ENCODE measurements around the gene CCL26. TPM values are rescaled to one million over a fixed set of nuclear protein-coding genes. Genes with fewer than 3 reads are reported as not detected.
"Not testable (repeated sequence)": the region's sequence is repeated elsewhere in the genome, so short reads cannot be mapped to it uniquely, and the experiment has no call there.

Gene CCL26
- total RNA-seq, 1 donor from 2014 or later: 0.89 TPM

DNA sequence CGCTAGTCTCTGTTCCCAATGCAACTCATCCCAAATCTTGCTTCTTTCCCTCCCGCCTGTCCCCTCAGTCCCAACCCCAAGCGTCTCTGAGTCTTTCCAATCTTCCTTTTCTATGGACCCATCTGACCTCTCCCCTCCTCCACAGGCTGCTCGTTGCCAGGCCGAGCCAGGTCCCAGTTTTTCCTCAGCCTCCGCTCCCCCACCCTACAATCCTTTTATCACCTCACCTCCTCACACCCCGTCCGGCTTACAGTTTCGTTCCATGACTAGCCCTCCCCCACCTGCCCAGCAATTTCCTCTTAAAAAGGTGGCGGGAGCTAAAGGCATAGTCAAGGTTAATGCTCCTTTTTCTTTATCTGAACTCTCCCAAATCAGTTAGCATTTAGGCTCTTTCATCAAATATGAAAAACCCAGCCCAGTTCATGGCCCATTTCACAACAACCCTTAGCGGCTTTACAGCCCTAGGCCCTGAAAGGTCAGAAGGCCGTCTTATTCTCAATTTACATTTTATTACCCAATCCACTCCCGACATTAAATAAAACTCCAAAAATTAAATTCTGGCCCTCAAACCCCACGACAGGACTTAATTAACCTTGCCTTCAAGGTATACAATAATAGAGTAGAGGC lies 8.7 kb upstream of the CCL26 start:
- H3K36me3 Mint-ChIP-seq (ENCODE audit: low read depth); H3K27ac Mint-ChIP-seq; H3K9me3 Mint-ChIP-seq; DNase-seq (ENCODE audit: low spot score); intact Hi-C loops (cut with micrococcal nuclease); H3K4me3 Mint-ChIP-seq (ENCODE audit: low read depth): not testable (repeated sequence)
- Mint-ChIP-seq H3K27me3 (ENCODE audit: low read depth) (peaks cover 21% of the 10 kb centered on the region), H3K4me1 (ENCODE audit: low read depth) (peaks cover 25% of the 10 kb centered on the region)

GRCh38 chr7:75779516-75779915 lies 7.5 kb upstream of the CCL26 start:
- DNase-seq (ENCODE audit: low spot score); H3K36me3 Mint-ChIP-seq (ENCODE audit: low read depth); H3K9me3 Mint-ChIP-seq; intact Hi-C loops (cut with micrococcal nuclease); H3K4me3 Mint-ChIP-seq (ENCODE audit: low read depth): not testable (repeated sequence)
- peak overlapping the region; percentile 17 for H3K27ac Mint-ChIP-seq
- H3K27me3 Mint-ChIP-seq (ENCODE audit: low read depth): peaks cover 21% of the 10 kb centered on the region
- peaks cover 28% of the 10 kb centered on the region for H3K4me1 Mint-ChIP-seq (ENCODE audit: low read depth)

DNA sequence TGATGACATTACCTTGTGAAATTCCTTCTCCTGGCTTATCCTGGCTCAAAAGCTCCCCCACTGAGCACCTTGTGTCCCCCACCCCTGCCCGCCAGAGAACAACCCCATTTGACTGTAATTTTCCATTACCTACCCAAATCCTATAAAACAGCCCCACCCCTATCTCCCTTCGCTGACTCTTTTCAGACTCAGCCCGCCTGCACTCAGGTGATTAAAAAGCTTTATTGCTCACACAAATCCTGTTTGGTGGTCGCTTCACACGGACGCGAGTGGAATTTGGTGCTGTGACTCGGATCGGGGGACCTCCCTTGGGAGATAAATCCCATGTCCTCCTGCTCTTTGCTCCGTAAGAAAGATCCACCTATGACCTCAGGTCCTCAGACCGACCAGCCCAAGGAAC lies 7.0 kb upstream of the CCL26 start:
- Mint-ChIP-seq H3K27me3 (ENCODE audit: low read depth) (peaks cover 21% of the 10 kb centered on the region), H3K4me1 (ENCODE audit: low read depth) (peaks cover 28% of the 10 kb centered on the region)
- intact Hi-C loops (cut with micrococcal nuclease); H3K36me3 Mint-ChIP-seq (ENCODE audit: low read depth); H3K9me3 Mint-ChIP-seq; H3K27ac Mint-ChIP-seq; H3K4me3 Mint-ChIP-seq (ENCODE audit: low read depth); DNase-seq (ENCODE audit: low spot score): not testable (repeated sequence)

DNA sequence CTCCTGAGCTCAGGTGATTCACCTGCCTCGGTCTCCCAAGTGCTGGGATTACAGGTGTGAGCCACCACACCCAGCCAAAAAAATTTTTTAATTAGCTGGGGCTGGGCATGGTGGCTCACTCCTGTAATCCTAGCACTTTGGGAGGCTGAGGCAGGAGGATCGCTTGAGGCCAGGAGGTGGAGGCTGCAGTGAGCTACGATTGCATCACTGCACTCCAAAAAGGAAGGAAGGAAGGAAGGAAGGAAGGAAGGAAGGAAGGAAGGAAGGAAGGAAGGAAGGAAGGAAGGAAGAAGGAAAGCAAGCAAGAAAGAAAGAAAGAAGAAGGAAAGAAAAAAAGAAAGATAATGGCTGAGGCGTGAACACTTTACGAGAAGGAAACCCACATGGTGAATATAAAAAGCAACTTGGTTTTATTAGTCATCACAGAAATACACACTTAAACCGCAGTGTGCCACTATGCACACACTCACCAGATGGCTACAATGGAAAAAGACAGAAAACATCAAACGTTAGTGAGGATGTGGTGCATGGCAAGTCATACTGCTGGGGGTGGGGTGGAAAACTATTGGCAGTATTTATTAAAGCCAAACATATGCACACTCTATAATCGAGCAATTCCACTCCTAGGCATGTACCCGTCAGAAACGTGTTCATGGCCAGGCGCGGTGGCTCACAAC lies 4.4 kb upstream of the CCL26 start:
- peak; percentile 50 for DNase-seq (ENCODE audit: low spot score)
- H3K9me3 Mint-ChIP-seq: no peaks in the 10 kb centered on the region
- no peaks in the 10 kb centered on the region for H3K36me3 Mint-ChIP-seq (ENCODE audit: low read depth)
- peaks cover 7% of the 10 kb centered on the region for H3K27me3 Mint-ChIP-seq (ENCODE audit: low read depth)
- peaks cover 36% of the 10 kb centered on the region for H3K4me1 Mint-ChIP-seq (ENCODE audit: low read depth)
- intact Hi-C loops (cut with micrococcal nuclease): loop anchor here (1.0 to 2.0 kb wide), 3 partner anchors 66 to 233 kb away; partner anchors contain the start of gene RHBDD2
- H3K27ac Mint-ChIP-seq: peak overlapping the region; percentile 78
- H3K4me3 Mint-ChIP-seq (ENCODE audit: low read depth): no peak overlapping the region

DNA sequence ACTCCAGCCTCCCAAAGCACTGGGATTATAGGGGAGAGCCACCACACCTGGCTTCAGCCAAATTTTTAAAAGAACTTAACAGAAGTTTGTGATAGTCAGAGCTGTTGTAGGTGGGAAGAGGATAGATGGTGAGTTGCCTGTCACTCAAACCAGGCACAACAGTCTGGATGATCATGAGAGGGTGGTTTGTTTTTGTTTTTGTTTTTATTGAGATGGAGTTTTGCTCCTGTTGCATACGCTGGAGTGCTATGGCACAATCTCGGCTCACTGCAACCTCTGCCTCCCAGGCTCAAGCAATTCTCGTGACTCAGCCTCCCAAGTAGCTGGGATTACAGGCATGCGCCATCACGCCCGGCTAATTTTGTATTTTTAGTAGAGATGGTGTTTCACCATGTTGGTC lies 1.9 kb upstream of the CCL26 start:
- intact Hi-C loops (cut with micrococcal nuclease); H3K36me3 Mint-ChIP-seq (ENCODE audit: low read depth); H3K4me3 Mint-ChIP-seq (ENCODE audit: low read depth); H3K9me3 Mint-ChIP-seq; DNase-seq (ENCODE audit: low spot score); H3K27me3 Mint-ChIP-seq (ENCODE audit: low read depth); H3K27ac Mint-ChIP-seq: not testable (repeated sequence)
- peaks cover 23% of the 10 kb centered on the region for H3K4me1 Mint-ChIP-seq (ENCODE audit: low read depth)

GRCh38 chr7:75771224-75771623 lies 787 bp downstream of the CCL26 start:
- intact Hi-C loops (cut with micrococcal nuclease): no loop called here
- Mint-ChIP-seq H3K27ac (no peak overlapping the region), H3K27me3 (ENCODE audit: low read depth) (no peaks in the 10 kb centered on the region), H3K9me3 (no peaks in the 10 kb centered on the region), H3K36me3 (ENCODE audit: low read depth) (no peaks in the 10 kb centered on the region), H3K4me3 (ENCODE audit: low read depth) (no peak overlapping the region), H3K4me1 (ENCODE audit: low read depth) (peaks cover 11% of the 10 kb centered on the region)
- DNase-seq (ENCODE audit: low spot score): no peak

- Mint-ChIP-seq H3K4me3 (ENCODE audit: low read depth) (no peak overlapping the region), H3K36me3 (ENCODE audit: low read depth) (no peaks in the 10 kb centered on the region), H3K4me1 (ENCODE audit: low read depth) (peaks cover 3% of the 10 kb centered on the region), H3K9me3 (no peaks in the 10 kb centered on the region), H3K27ac (no peak overlapping the region), H3K27me3 (ENCODE audit: low read depth) (no peaks in the 10 kb centered on the region)
- DNase-seq (ENCODE audit: low spot score): no peak
- intact Hi-C loops (cut with micrococcal nuclease): no loop called here
These were observed 9.6 kb downstream of the CCL26 start for GRCh38 chr7:75762350-75762917.

DNA sequence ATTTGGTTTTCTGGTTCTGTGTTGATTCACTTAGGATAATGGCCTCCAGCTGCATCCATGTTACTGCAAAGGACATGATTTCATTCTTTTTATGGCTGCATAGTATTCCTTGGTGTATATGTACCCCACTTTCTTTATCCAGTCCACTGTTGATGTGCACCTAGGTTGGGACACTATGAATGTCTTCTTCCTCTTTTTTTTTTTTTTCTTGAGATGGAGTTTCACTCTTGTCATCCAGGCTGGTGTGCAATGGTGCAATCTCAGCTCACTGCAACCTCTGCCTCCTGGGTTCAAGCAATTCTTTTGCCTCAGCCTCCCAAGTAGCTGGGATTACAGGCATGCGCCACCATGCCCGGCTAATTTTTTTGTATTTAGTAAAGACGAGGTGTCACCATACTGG lies 10.2 kb downstream of the CCL26 start:
- DNase-seq (ENCODE audit: low spot score); H3K4me3 Mint-ChIP-seq (ENCODE audit: low read depth); H3K36me3 Mint-ChIP-seq (ENCODE audit: low read depth); H3K4me1 Mint-ChIP-seq (ENCODE audit: low read depth); H3K27me3 Mint-ChIP-seq (ENCODE audit: low read depth); intact Hi-C loops (cut with micrococcal nuclease); H3K27ac Mint-ChIP-seq; H3K9me3 Mint-ChIP-seq: not testable (repeated sequence)

GRCh38 chr7:75758491-75758890 lies 13.5 kb downstream of the CCL26 start:
- no peaks in the 10 kb centered on the region for H3K36me3 Mint-ChIP-seq (ENCODE audit: low read depth)
- peaks cover 3% of the 10 kb centered on the region for H3K4me1 Mint-ChIP-seq (ENCODE audit: low read depth)
- no peak overlapping the region for H3K4me3 Mint-ChIP-seq (ENCODE audit: low read depth)
- H3K9me3 Mint-ChIP-seq: no peaks in the 10 kb centered on the region
- no peak overlapping the region for H3K27ac Mint-ChIP-seq
- DNase-seq (ENCODE audit: low spot score): no peak
- intact Hi-C loops (cut with micrococcal nuclease): no loop called here
- H3K27me3 Mint-ChIP-seq (ENCODE audit: low read depth): no peaks in the 10 kb centered on the region

- H3K36me3 Mint-ChIP-seq (ENCODE audit: low read depth): no peaks in the 10 kb centered on the region
- DNase-seq (ENCODE audit: low spot score): no peak
- H3K4me3 Mint-ChIP-seq (ENCODE audit: low read depth): no peak overlapping the region
- no peaks in the 10 kb centered on the region for H3K27me3 Mint-ChIP-seq (ENCODE audit: low read depth)
- H3K9me3 Mint-ChIP-seq: no peaks in the 10 kb centered on the region
- H3K4me1 Mint-ChIP-seq (ENCODE audit: low read depth): peaks cover 3% of the 10 kb centered on the region
- intact Hi-C loops (cut with micrococcal nuclease): no loop called here
- no peak overlapping the region for H3K27ac Mint-ChIP-seq
These were observed 14.2 kb downstream of the CCL26 start for GRCh38 chr7:75757860-75758259.

GRCh38 chr7:75756991-75757676 lies 14.9 kb downstream of the CCL26 start:
- no peaks in the 10 kb centered on the region for H3K27me3 Mint-ChIP-seq (ENCODE audit: low read depth)
- no peak for DNase-seq (ENCODE audit: low spot score)
- intact Hi-C loops (cut with micrococcal nuclease): no loop called here
- H3K4me1 Mint-ChIP-seq (ENCODE audit: low read depth): peaks cover under 1% of the 10 kb centered on the region
- H3K9me3 Mint-ChIP-seq: no peaks in the 10 kb centered on the region
- H3K4me3 Mint-ChIP-seq (ENCODE audit: low read depth): no peak overlapping the region
- no peak overlapping the region for H3K27ac Mint-ChIP-seq
- H3K36me3 Mint-ChIP-seq (ENCODE audit: low read depth): no peaks in the 10 kb centered on the region

- intact Hi-C loops (cut with micrococcal nuclease): no loop called here
These were observed 15.6 kb downstream of the CCL26 start for GRCh38 chr7:75756206-75756990.

More at GRCh38 chr7:75756206-75756990, 15.6 kb downstream of the CCL26 start:
- no peak overlapping the region for H3K4me3 Mint-ChIP-seq (ENCODE audit: low read depth)
- no peaks in the 10 kb centered on the region for H3K36me3 Mint-ChIP-seq (ENCODE audit: low read depth)
- DNase-seq (ENCODE audit: low spot score): no peak
- H3K4me1 Mint-ChIP-seq (ENCODE audit: low read depth): no peaks in the 10 kb centered on the region
- no peaks in the 10 kb centered on the region for H3K27me3 Mint-ChIP-seq (ENCODE audit: low read depth)
- H3K27ac Mint-ChIP-seq: no peak overlapping the region
- no peaks in the 10 kb centered on the region for H3K9me3 Mint-ChIP-seq

Measured in activated T-helper 2 cell treated with anti-CD3 and anti-CD28 coated beads, Interferon-gamma antibody, Interleukin-2, Interleukin-4, amounts not matched to agents 10 μg/mL and 5 μg/mL and 100 μg/mL, durations not matched to agents 14 hours and 24 hours and 36 hours (primary cell).